HG02885 (cell line): Measurements from ENCODE around the gene MPC2.
"Not testable (repeated sequence)": the region's sequence is repeated elsewhere in the genome, so short reads cannot be mapped to it uniquely, and the experiment has no call there.

Experiments
- ATAC-seq: cut with Tn5 transposase; IDR thresholded peaks from one replicate; pipeline ENCODE4 v1.9.1; 2021; ENCODE audit warnings: mild to moderate bottlenecking; ENCODE audit not compliant: unreplicated experiment, poor library complexity

The MPC2 gene

DNA sequence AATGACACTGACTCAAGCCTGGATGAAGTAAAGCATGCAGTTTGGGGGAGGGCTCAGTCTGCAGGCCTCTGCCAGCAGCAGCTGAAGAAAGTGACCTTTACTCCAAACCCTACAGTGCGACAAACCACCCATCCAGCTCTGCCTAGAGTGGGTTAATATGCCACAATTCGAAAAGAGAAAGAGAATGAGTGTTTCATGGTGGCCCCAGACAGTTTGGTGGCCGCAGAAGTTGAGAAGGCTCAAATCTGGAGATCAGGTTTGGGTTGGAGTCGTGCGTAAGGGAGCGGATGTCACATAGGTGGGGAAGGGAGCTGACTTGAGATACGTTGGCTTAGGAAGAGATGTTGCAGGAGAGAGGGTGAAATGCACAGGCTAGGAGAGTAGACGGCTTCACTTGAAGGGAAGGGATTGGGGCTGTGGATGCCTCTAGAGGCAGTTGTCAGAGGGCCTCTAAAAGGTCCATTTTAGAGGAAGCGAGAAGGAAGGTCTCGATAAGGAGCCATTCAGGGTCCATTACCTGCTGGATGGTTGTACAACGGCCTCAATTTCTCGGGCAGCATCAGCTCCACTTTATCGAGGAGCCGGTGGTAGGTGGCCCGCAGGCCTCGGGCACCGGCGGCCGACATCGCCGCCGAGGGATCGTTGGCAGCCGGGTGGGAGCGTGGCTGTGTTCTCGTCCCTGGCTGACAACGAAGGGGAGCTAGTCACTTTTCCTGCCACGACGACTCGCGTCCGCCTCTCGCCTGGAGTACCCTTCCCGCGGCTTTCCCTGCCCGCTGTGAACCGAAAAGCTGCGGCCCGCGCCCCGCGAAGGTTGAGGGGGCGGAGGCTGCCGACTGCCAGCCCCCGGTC, 1.4 kb downstream of the MPC2 start:
- peak; percentile 8 for ATAC-seq

DNA sequence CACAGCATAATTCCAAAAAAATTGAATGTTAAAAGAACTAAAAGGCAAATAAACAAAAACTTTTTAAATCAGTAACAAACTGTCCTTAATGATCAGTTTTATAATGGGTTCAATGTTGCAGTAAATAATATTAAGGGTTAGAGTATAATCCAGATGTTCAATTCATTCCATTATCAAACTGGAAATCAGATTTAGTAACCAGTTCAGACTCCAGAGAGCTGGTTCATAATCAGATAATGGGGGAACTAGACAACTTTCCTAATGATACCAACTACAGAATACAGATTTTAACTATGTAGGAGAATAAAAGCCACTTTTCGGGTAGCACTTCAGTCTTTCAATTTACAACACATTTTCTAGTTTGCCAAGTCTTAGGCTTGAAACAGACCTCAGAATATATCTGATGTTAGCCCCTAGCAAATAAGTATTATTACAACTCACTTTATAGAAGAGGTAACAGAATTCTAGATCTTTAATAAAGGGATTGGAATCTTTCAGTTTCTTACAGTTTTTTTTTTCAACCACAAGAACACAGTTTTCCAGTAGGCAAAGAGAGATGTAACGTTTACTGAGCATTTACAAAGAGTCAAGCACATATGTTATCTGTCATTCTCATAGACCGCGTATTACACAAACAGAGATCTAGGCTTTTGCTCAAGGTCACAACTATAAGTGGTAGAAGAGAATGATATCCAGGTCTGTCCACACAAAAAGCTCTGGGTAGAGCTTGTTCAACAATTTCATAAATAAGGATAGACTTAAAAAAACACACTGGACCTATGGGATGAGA, 2.3 kb downstream of the MPC2 start:
- ATAC-seq, result no peak

DNA sequence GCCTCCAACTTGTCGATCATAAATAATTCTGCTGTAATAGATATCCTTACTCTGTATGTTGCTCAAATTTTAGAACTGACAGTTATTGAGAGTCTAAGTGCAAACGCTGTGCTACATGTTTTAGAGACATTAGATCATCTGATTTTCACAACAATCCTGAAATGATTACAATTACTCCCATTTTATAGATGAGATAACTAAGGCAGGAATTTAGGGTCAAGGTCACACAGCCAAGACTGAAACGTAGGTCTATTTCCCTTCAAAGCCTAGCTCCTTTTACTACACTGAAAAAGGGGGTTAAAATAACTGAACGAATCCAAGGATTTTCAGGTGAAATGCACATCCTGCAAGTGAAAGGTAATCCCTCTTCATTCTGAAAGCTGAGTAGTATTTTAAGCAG, 3.1 kb downstream of the MPC2 start:
- ATAC-seq, result no peak

DNA sequence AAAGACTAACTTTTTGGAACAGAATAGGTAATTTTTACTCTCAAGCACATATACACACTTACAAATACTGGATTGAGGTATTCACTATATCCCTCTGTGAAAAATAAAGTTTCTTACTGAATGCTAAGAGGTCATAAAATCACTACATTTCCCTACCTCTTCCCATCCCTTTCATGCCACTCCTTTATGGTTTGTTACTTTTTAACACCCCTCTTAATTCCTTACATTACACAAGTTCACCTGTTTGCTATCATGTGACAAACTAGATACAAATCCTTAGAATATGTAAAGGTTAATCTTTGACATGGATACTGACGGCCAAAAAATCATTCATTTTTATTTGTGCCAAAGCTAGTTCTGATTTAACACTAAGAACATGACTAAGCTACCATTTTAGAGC, 7.1 kb downstream of the MPC2 start:
- no peak for ATAC-seq

GRCh38 chr1:167928919-167929318, 8.0 kb downstream of the MPC2 start:
- ATAC-seq, result not testable (repeated sequence)

GRCh38 chr1:167928457-167928852, 8.4 kb downstream of the MPC2 start:
- ATAC-seq, result no peak

GRCh38 chr1:167927046-167927754, 9.7 kb downstream of the MPC2 start:
- ATAC-seq, result no peak

DNA sequence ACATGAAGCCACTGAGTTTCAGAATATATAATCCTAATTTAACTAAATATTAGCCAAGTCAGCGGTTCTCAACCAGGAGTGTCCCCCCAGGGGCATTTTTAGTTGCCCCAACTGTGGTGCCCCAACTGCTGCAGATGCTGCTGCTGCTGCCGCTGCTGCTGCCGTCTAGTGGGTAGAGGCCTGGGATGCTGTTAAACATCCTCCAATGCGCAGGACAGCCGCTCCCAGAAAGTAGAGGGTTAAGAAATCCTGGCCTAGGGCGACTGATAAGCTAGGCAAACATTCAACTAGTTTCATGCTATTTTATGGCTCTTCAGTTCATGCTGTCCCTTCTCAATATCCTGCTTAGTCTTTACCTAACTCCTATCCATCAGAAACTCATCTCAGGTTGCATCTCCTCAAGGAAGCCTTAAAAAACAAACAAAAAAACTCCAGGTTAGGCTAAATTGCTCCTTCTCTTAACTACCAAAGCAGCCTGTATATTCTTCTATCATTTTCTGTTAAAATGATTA, 10.3 kb downstream of the MPC2 start:
- no peak for ATAC-seq

GRCh38 chr1:167924543-167925231, 12.2 kb downstream of the MPC2 start:
- no peak for ATAC-seq

- ATAC-seq, result no peak
These were observed 12.8 kb downstream of the MPC2 start for GRCh38 chr1:167924102-167924501.

- no peak for ATAC-seq
These were observed 13.4 kb downstream of the MPC2 start for GRCh38 chr1:167923324-167924056.

DNA sequence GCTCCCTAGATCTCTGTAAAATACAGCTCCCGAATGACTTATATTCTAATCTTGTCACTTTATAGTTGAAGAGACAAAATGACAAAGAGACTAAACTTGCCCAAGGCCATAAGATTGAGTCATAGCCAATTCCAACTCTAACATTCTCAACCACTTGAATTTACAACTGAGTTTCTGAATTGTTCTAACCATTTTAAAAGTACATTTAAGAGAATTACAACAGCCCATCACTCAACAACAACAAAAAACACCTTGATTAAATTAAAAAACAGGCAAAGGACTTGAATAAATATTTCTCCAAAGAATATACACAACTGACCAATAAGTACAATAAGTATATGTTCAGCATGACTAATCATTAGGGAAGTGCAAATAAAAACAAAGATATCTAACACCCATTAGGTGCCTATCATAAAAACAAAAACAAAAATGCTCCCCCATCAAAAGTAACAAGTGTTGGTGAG, 14.2 kb downstream of the MPC2 start:
- ATAC-seq, result no peak

DNA sequence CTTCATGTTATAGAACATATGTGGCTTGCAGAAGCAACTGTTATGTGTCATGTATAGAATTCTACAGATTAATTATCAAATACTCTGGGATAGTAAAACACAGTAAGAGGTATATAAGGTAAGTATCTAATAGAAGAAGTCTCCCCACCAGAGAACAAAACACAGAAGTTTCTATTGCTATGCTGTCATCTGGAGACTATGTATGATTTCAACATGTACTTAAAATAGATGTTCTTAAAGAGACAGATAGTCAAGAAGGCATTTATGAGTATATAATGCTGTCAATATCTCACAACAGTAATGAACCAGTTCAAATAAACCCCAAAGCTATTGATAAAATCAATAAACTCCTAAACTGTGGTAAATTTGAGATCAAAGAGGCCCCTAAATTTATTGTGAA, 14.8 kb downstream of the MPC2 start:
- ATAC-seq, result peak; percentile 66

GRCh38 chr1:167916766-167917511, 19.9 kb downstream of the MPC2 start:
- no peak for ATAC-seq

DNA sequence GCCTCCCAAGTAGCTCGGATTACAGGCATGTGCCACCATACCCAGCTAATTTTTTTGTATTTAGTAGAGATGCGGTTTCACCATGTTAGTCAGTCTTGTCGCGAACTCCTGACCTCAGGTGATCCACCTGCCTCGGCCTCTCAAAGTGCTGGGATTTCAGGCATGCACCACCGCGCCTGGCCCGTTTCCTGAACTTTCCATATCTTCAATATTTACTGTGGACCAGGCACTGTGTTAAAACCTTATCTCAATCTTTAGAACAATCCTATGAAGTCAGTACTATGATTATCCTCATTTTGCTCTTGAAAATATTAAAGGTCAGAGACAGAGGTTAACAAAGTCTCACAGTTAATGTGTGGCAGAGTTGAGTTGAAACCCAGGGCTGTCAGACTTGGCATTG, 21.3 kb downstream of the MPC2 start:
- no peak for ATAC-seq

DNA sequence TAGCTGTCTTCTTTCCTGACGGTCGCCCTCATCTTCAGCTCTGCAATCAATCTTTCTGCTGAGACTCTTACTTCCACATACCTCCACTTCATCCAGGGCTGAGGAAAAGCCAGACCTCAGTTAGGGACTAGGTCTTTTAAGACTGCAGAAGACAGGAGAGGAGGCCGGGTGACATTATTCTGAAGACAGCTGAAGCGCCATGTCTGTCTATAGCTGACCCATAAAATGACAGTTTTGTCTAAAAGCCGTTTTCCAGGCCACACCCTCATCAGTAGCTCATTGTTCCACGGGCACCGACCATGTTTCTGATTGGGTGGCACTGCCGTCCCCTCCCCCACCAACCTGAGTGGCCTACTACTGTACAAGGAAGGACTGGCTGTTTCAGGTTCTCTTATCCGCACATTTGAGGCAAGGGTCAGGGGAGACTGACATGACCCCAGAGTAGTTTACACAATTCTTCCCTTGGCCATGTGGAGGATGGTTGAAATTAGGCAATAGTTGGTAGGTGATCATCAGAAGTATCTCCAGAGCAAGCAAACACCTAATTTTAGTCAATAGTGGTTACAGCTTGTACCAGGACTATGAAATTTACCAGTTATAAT, 22.9 kb downstream of the MPC2 start, which contains the start of gene ADCY10:
Gene ADCY10 (minus strand): TSS at position 240 of the 602 bp plus-strand sequence. CDS start 8,994 bp downstream, outside the sequence.
- ATAC-seq, result no peak

- ATAC-seq, result no peak
These were observed 24.6 kb downstream of the MPC2 start for GRCh38 chr1:167912294-167912693.

- no peak for ATAC-seq
These were observed 25.5 kb downstream of the MPC2 start for GRCh38 chr1:167911413-167911812.
